Transverse colon (tissue), 4 donors: ENCODE data around the gene COQ5.

Experiments
- CTCF ChIP-seq, 5 experiments: fragments of 200-600 bp in 3 of 5; fragments of 450-650 bp in 2 of 5; sonication (generic) in 3 of 5; IDR thresholded peaks; 1 replicate in 2 of 5; 2 replicates in 3 of 5; pipeline ENCODE4 v1.5.1; 2016 to 2017; ENCODE audit warnings: antibody characterized with exemption in 5 of 5, inconsistent platforms in 3 of 5, mild to moderate bottlenecking in 2 of 5, moderate library complexity in 1 of 5
- EP300 ChIP-seq: sonication (generic); formaldehyde crosslinking; IDR thresholded peaks from one replicate; pipeline ENCODE4 v1.6.1; 2017; ENCODE audit warnings: antibody characterized with exemption, low read depth
- POLR2A ChIP-seq: fragments of 450-650 bp; IDR thresholded peaks from one replicate; pipeline ENCODE4 v1.6.1; 2016; ENCODE audit warnings: antibody characterized with exemption, mild to moderate bottlenecking, moderate library complexity
- POLR2AphosphoS5 ChIP-seq, 3 donors: sonication (generic); formaldehyde crosslinking; IDR thresholded peaks; one replicate each; pipeline ENCODE4 v1.6.1; 2016; ENCODE audit warnings: antibody characterized with exemption in 3 of 3

- no peak for TF ChIP-seq CTCF (IDR thresholded peaks at IDR 0.05)
- TF ChIP-seq POLR2A: no peak
- TF ChIP-seq POLR2AphosphoS5 (IDR thresholded peaks at IDR 0.05): no peak
- no peak for TF ChIP-seq EP300
These were observed 63.2 kb downstream of the COQ5 start for GRCh38 chr12:120465756-120466155.
